Neural progenitor cell (in vitro differentiated cells): ENCODE results near the gene SKIC3. TPM values are rescaled to one million over a fixed set of nuclear protein-coding genes. Genes with fewer than 3 reads are reported as not detected.
A peak's percentile ranks its signal among the peaks of the same experiment; 100 is the strongest.

Source experiments
- DNase-seq: peaks from one replicate; pipeline ENCODE4 v3.0.0-alpha.2; 2016; ENCODE audit warnings: low spot score
- H2AFZ ChIP-seq: fragments of 200-600 bp; sonication (generic); replicated peaks from 2 replicates; pipeline ENCODE4 v1.6.1; 2016; ENCODE audit warnings: antibody characterized with exemption
- H3F3A ChIP-seq: fragments of 200-600 bp; sonication (generic); 2 replicates; pipeline ENCODE4 v1.6.1; 2016; ENCODE audit warnings: antibody characterized with exemption, low read depth
- H3K27ac ChIP-seq: fragments of 200-600 bp; sonication (generic); 2 replicates; pipeline ENCODE4 v1.5.1; 2016; ENCODE audit warnings: mild to moderate bottlenecking
- H3K27me3 ChIP-seq: fragments of 200-600 bp; sonication (generic); 2 replicates; pipeline ENCODE4 v1.6.1; 2016; ENCODE audit warnings: mild to moderate bottlenecking, moderate library complexity
- H3K36me3 ChIP-seq: fragments of 200-600 bp; sonication (generic); 2 replicates; pipeline ENCODE4 v1.5.1; 2016
- H3K4me1 ChIP-seq: fragments of 200-600 bp; sonication (generic); 2 replicates; pipeline ENCODE4 v1.6.1; 2016; ENCODE audit warnings: mixed run types
- H3K4me2 ChIP-seq: fragments of 200-600 bp; sonication (generic); 2 replicates; pipeline ENCODE4 v1.6.1; 2016
- H3K4me3 ChIP-seq: fragments of 200-600 bp; sonication (generic); 2 replicates; pipeline ENCODE4 v1.5.1; 2016
- H3K79me2 ChIP-seq: fragments of 200-600 bp; sonication (generic); 2 replicates; pipeline ENCODE4 v1.6.1; 2016; ENCODE audit warnings: low read depth
- H3K9ac ChIP-seq: fragments of 200-600 bp; sonication (generic); 2 replicates; pipeline ENCODE4 v1.6.1; 2016
- H3K9me3 ChIP-seq: fragments of 200-600 bp; sonication (generic); 2 replicates; pipeline ENCODE4 v1.5.1; 2016; ENCODE audit warnings: low read depth
- H4K20me1 ChIP-seq: fragments of 200-600 bp; sonication (generic); 2 replicates; pipeline ENCODE4 v1.6.1; 2016; ENCODE audit warnings: low read depth
- H3K27ac Mint-ChIP-seq: 3 replicates; pipeline ENCODE4 v1.8.0; 2021; ENCODE audit warnings: mixed read lengths
- H3K27me3 Mint-ChIP-seq: 2 replicates; pipeline ENCODE4 v1.8.0; 2022; ENCODE audit warnings: low read depth, mild to moderate bottlenecking, inconsistent platforms, moderate library complexity, mixed read lengths; ENCODE audit not compliant: insufficient read depth
- H3K36me3 Mint-ChIP-seq: 3 replicates; pipeline ENCODE4 v1.8.0; 2021; ENCODE audit warnings: mixed read lengths
- H3K4me1 Mint-ChIP-seq: 3 replicates; pipeline ENCODE4 v1.8.0; 2021; ENCODE audit warnings: mixed read lengths
- H3K4me3 Mint-ChIP-seq: 3 replicates; pipeline ENCODE4 v1.8.0; 2021; ENCODE audit warnings: mild to moderate bottlenecking, moderate library complexity, mixed read lengths
- H3K9me3 Mint-ChIP-seq: 3 replicates; pipeline ENCODE4 v1.8.0; 2020; ENCODE audit warnings: mixed read lengths
- EZH2 ChIP-seq: fragments of 200-600 bp; sonication (generic); IDR thresholded peaks from 2 replicates; pipeline ENCODE4 v1.6.1; 2017; ENCODE audit warnings: antibody characterized with exemption, mild to moderate bottlenecking, moderate library complexity
- EZH2phosphoT487 ChIP-seq: fragments of 200-600 bp; sonication (generic); IDR thresholded peaks from 2 replicates; pipeline ENCODE4 v1.6.1; 2017; ENCODE audit warnings: antibody characterized with exemption
- total RNA-seq: library from RNA; depleted of rRNA; stranded (reverse); fragments of >200 nt; gene quantifications from 2 replicates; pipeline ENCODE4 v1.2.3, GENCODE V29; 2015; ENCODE audit warnings: low replicate concordance
- TF ChIP-seq, protein P1 (sequence below): fragments of 200-600 bp; sonication (generic); IDR thresholded peaks from 2 replicates; pipeline ENCODE4 v1.5.1; 2017; ENCODE audit warnings: antibody characterized with exemption, mild to moderate bottlenecking

Gene SKIC3
- total RNA-seq, 1 donor from 2014 or later, result 132 TPM

- no peak overlapping the region for H3K27ac Mint-ChIP-seq
- Histone ChIP-seq H3K4me3 (no peak overlapping the region), H4K20me1 (no peaks in the 10 kb centered on the region), H3K79me2 (peaks cover 46% of the 10 kb centered on the region), H3K4me1 (peaks cover 7% of the 10 kb centered on the region), H3K9me3 (no peaks in the 10 kb centered on the region), H3K4me2 (no peak overlapping the region), H2AFZ (no peak overlapping the region), H3K36me3 (no peaks in the 10 kb centered on the region), H3K27ac (no peak overlapping the region), H3F3A (peaks cover 7% of the 10 kb centered on the region), H3K9ac (no peak overlapping the region), H3K27me3 (no peaks in the 10 kb centered on the region)
- H3K27me3 Mint-ChIP-seq, result peaks cover 3% of the 10 kb centered on the region
- no peaks in the 10 kb centered on the region for H3K9me3 Mint-ChIP-seq
- peaks cover 14% of the 10 kb centered on the region for H3K4me1 Mint-ChIP-seq
- no peak for TF ChIP-seq EZH2
- H3K36me3 Mint-ChIP-seq, result peaks cover 6% of the 10 kb centered on the region
- H3K4me3 Mint-ChIP-seq, result no peak overlapping the region
- DNase-seq, result no peak
Measured at GRCh38 chr5:95557841-95558240, 3.1 kb upstream of the SKIC3 start.

- H3K4me3 Mint-ChIP-seq, result peak overlapping the region; percentile 98
- no peaks in the 10 kb centered on the region for H3K36me3 ChIP-seq
- H4K20me1 ChIP-seq, result no peaks in the 10 kb centered on the region
- no peaks in the 10 kb centered on the region for H3K27me3 ChIP-seq
- no peak for DNase-seq
- no peaks in the 10 kb centered on the region for H3K9me3 ChIP-seq
- peak overlapping the region; percentile 78 for H3K27ac ChIP-seq
- H2AFZ ChIP-seq, result peak overlapping the region; percentile 74
- no peaks in the 10 kb centered on the region for H3K9me3 Mint-ChIP-seq
- peaks cover 3% of the 10 kb centered on the region for H3K27me3 Mint-ChIP-seq
- H3K36me3 Mint-ChIP-seq, result peaks cover 11% of the 10 kb centered on the region
- H3K4me1 Mint-ChIP-seq, result peaks cover 17% of the 10 kb centered on the region
- H3F3A ChIP-seq, result peaks cover 7% of the 10 kb centered on the region
- peak overlapping the region; percentile 92 for H3K27ac Mint-ChIP-seq
- H3K4me2 ChIP-seq, result peak overlapping the region; percentile 92
- peaks cover 68% of the 10 kb centered on the region for H3K79me2 ChIP-seq
- peaks cover 7% of the 10 kb centered on the region for H3K4me1 ChIP-seq
- peak overlapping the region; percentile 70 for H3K4me3 ChIP-seq
- TF ChIP-seq, protein P1, sequence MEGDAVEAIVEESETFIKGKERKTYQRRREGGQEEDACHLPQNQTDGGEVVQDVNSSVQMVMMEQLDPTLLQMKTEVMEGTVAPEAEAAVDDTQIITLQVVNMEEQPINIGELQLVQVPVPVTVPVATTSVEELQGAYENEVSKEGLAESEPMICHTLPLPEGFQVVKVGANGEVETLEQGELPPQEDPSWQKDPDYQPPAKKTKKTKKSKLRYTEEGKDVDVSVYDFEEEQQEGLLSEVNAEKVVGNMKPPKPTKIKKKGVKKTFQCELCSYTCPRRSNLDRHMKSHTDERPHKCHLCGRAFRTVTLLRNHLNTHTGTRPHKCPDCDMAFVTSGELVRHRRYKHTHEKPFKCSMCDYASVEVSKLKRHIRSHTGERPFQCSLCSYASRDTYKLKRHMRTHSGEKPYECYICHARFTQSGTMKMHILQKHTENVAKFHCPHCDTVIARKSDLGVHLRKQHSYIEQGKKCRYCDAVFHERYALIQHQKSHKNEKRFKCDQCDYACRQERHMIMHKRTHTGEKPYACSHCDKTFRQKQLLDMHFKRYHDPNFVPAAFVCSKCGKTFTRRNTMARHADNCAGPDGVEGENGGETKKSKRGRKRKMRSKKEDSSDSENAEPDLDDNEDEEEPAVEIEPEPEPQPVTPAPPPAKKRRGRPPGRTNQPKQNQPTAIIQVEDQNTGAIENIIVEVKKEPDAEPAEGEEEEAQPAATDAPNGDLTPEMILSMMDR, result no peak
- TF ChIP-seq EZH2phosphoT487, result no peak
- TF ChIP-seq EZH2, result no peak
- H3K9ac ChIP-seq, result peak overlapping the region; percentile 58
Measured at GRCh38 chr5:95555553-95555952, 776 bp upstream of the SKIC3 start.

GRCh38 chr5:95554331-95554646, 488 bp downstream of the SKIC3 start:
- peak overlapping the region; percentile 70 for H3K4me3 ChIP-seq
- peak overlapping the region; percentile 42 for H3K9ac ChIP-seq
- H3K36me3 ChIP-seq, result no peaks in the 10 kb centered on the region
- H3K27ac ChIP-seq, result no peak overlapping the region
- H3K27me3 ChIP-seq, result no peaks in the 10 kb centered on the region
- Mint-ChIP-seq H3K27ac (no peak overlapping the region), H3K9me3 (no peaks in the 10 kb centered on the region), H3K36me3 (peaks cover 11% of the 10 kb centered on the region), H3K4me1 (peaks cover 17% of the 10 kb centered on the region), H3K27me3 (peaks cover 3% of the 10 kb centered on the region), H3K4me3 (peak overlapping the region; percentile 98)
- peaks cover 7% of the 10 kb centered on the region for H3F3A ChIP-seq
- H3K4me1 ChIP-seq, result peaks cover 7% of the 10 kb centered on the region
- DNase-seq, result no peak
- H3K4me2 ChIP-seq, result peak overlapping the region; percentile 74
- no peaks in the 10 kb centered on the region for H4K20me1 ChIP-seq
- H2AFZ ChIP-seq, result peak overlapping the region; percentile 98
- peaks cover 77% of the 10 kb centered on the region for H3K79me2 ChIP-seq
- H3K9me3 ChIP-seq, result no peaks in the 10 kb centered on the region
- no peak for TF ChIP-seq EZH2
- TF ChIP-seq EZH2phosphoT487, result no peak
- TF ChIP-seq, protein P1, result no peak

GRCh38 chr5:95549030-95549429, 5.7 kb downstream of the SKIC3 start:
- H3F3A ChIP-seq, result no peaks in the 10 kb centered on the region
- H3K9me3 ChIP-seq, result no peaks in the 10 kb centered on the region
- H3K36me3 ChIP-seq, result no peaks in the 10 kb centered on the region
- H3K4me2 ChIP-seq, result no peak overlapping the region
- DNase-seq, result no peak
- no peak overlapping the region for H2AFZ ChIP-seq
- no peak overlapping the region for H3K27ac ChIP-seq
- H3K9me3 Mint-ChIP-seq, result no peaks in the 10 kb centered on the region
- H3K36me3 Mint-ChIP-seq, result peaks cover 5% of the 10 kb centered on the region
- peaks cover 49% of the 10 kb centered on the region for H3K79me2 ChIP-seq
- H3K27me3 ChIP-seq, result no peaks in the 10 kb centered on the region
- no peaks in the 10 kb centered on the region for H3K27me3 Mint-ChIP-seq
- no peaks in the 10 kb centered on the region for H3K4me1 ChIP-seq
- no peak overlapping the region for H3K4me3 ChIP-seq
- H3K9ac ChIP-seq, result no peak overlapping the region
- H3K4me1 Mint-ChIP-seq, result peaks cover 6% of the 10 kb centered on the region
- TF ChIP-seq, protein P1, result no peak
- TF ChIP-seq EZH2phosphoT487 (no peak), EZH2 (no peak)
- no peak overlapping the region for H3K27ac Mint-ChIP-seq
- no peak overlapping the region for H3K4me3 Mint-ChIP-seq
- no peaks in the 10 kb centered on the region for H4K20me1 ChIP-seq
